ENCODE measurements around the gene PASK. TPM values are rescaled to one million over a fixed set of nuclear protein-coding genes. Genes with fewer than 3 reads are reported as not detected.

PASK gene
- total and polyA plus RNA-seq, 9 of the 15 experiments (the other 6 are each of a cell fraction or from before 2014, with no cell fraction given) = 1.5 to 30.3 (median 9.9) TPM

DNA sequence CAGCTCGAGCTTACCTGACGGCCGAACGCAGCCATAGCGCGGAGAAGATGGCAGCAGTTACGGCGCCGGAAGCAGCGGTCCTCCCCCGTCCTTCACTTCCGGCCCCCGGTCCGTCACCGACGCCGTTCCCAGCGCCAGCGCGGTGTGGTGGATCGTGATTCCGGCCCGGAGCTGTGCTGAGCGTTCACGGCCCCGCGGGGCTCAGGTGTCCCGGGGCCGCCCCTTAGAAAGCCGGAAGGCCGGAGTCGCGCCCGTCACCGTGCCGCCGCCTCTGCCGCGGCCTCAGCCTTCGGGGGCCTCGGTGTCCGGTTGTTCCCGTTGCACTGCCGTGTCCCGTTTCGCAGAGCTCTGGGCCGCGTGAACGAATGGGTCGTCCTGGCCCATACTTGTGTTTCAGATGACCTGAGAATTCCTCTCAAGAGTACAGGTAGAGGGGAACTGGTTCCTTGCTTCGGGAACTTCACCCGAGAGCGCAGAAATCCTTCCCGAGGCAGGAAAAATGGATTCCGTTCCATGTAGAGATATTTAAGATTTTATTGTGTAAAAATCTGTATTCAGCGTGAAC lies 47.0 kb downstream of the PASK start, which contains the start of gene MTERF4 (continued):
- TF ChIP-seq, protein P1, sequence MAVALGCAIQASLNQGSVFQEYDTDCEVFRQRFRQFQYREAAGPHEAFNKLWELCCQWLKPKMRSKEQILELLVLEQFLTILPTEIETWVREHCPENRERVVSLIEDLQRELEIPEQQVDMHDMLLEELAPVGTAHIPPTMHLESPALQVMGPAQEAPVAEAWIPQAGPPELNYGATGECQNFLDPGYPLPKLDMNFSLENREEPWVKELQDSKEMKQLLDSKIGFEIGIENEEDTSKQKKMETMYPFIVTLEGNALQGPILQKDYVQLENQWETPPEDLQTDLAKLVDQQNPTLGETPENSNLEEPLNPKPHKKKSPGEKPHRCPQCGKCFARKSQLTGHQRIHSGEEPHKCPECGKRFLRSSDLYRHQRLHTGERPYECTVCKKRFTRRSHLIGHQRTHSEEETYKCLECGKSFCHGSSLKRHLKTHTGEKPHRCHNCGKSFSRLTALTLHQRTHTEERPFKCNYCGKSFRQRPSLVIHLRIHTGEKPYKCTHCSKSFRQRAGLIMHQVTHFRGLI (CRISPR knock-in tag; IDR thresholded peaks at IDR 0.05) = no peak
- TF ChIP-seq BHLHE40 (IDR thresholded peaks at IDR 0.05; ENCODE audit: low read length) (peak; percentile 28; the same call in 1 of the 2 replicates), TRIM28 (IDR thresholded peaks at IDR 0.05) (no peak), PREB (CRISPR knock-in tag; IDR thresholded peaks at IDR 0.05) (no peak), RB1 (IDR thresholded peaks at IDR 0.05; ENCODE audit: low read depth) (peak; percentile 93), KDM5B (IDR thresholded peaks at IDR 0.05; ENCODE audit: insufficient replicate concordance, low read depth, low read length) (peak; percentile 87), UBTF (IDR thresholded peaks at IDR 0.05; ENCODE audit: borderline replicate concordance in 1 of 2, low read depth in 2 of 2, low read length in 2 of 2) (peak; percentile 92 to 99), CHD1 (IDR thresholded peaks at IDR 0.05; ENCODE audit: low read length) (no peak)
- TF ChIP-seq, protein P2, sequence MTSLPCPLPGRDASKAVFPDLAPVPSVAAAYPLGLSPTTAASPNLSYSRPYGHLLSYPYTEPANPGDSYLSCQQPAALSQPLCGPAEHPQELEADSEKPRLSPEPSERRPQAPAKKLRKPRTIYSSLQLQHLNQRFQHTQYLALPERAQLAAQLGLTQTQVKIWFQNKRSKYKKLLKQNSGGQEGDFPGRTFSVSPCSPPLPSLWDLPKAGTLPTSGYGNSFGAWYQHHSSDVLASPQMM (CRISPR knock-in tag; IDR thresholded peaks at IDR 0.05) = no peak
- TF ChIP-seq, protein P3, sequence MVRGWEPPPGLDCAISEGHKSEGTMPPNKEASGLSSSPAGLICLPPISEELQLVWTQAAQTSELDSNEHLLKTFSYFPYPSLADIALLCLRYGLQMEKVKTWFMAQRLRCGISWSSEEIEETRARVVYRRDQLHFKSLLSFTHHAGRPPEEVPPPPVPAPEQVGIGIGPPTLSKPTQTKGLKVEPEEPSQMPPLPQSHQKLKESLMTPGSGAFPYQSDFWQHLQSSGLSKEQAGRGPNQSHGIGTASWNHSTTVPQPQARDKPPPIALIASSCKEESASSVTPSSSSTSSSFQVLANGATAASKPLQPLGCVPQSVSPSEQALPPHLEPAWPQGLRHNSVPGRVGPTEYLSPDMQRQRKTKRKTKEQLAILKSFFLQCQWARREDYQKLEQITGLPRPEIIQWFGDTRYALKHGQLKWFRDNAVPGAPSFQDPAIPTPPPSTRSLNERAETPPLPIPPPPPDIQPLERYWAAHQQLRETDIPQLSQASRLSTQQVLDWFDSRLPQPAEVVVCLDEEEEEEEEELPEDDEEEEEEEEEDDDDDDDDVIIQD (CRISPR knock-in tag; IDR thresholded peaks at IDR 0.05) = no peak
- TF ChIP-seq, protein P4, sequence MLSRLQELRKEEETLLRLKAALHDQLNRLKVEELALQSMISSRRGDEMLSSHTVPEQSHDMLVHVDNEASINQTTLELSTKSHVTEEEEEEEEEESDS (CRISPR knock-in tag; IDR thresholded peaks at IDR 0.05) = no peak
- TF ChIP-seq, protein P5, sequence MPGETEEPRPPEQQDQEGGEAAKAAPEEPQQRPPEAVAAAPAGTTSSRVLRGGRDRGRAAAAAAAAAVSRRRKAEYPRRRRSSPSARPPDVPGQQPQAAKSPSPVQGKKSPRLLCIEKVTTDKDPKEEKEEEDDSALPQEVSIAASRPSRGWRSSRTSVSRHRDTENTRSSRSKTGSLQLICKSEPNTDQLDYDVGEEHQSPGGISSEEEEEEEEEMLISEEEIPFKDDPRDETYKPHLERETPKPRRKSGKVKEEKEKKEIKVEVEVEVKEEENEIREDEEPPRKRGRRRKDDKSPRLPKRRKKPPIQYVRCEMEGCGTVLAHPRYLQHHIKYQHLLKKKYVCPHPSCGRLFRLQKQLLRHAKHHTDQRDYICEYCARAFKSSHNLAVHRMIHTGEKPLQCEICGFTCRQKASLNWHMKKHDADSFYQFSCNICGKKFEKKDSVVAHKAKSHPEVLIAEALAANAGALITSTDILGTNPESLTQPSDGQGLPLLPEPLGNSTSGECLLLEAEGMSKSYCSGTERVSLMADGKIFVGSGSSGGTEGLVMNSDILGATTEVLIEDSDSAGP (CRISPR knock-in tag; IDR thresholded peaks at IDR 0.05) = no peak
- TF ChIP-seq, protein P6, sequence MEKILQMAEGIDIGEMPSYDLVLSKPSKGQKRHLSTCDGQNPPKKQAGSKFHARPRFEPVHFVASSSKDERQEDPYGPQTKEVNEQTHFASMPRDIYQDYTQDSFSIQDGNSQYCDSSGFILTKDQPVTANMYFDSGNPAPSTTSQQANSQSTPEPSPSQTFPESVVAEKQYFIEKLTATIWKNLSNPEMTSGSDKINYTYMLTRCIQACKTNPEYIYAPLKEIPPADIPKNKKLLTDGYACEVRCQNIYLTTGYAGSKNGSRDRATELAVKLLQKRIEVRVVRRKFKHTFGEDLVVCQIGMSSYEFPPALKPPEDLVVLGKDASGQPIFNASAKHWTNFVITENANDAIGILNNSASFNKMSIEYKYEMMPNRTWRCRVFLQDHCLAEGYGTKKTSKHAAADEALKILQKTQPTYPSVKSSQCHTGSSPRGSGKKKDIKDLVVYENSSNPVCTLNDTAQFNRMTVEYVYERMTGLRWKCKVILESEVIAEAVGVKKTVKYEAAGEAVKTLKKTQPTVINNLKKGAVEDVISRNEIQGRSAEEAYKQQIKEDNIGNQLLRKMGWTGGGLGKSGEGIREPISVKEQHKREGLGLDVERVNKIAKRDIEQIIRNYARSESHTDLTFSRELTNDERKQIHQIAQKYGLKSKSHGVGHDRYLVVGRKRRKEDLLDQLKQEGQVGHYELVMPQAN (IDR thresholded peaks at IDR 0.05; ENCODE audit: borderline replicate concordance) = no peak; the same call in 1 of the 2 replicates
